DMS 273 (cell line): Measurements from ENCODE around the gene ARMC8.

Source experiments
- DNase-seq: peaks from one replicate; lab custom pipeline; 2025; ENCODE audit not compliant: unreplicated experiment; lab: John Stamatoyannopoulos, UW

The ARMC8 gene

GRCh38 chr3:138340511-138340910 is 153.4 kb downstream of the ARMC8 start:
- DNase-seq = no peak

- DNase-seq = no peak
These were observed 157.7 kb downstream of the ARMC8 start for GRCh38 chr3:138344754-138345153.
